ENCODE measurements around the gene ADAMTS17. TPM values are rescaled to one million over a fixed set of nuclear protein-coding genes. Genes with fewer than 3 reads are reported as not detected.

ADAMTS17 gene
- total RNA-seq, 1 experiment from 2014 or later, result 7.7 TPM

DNA sequence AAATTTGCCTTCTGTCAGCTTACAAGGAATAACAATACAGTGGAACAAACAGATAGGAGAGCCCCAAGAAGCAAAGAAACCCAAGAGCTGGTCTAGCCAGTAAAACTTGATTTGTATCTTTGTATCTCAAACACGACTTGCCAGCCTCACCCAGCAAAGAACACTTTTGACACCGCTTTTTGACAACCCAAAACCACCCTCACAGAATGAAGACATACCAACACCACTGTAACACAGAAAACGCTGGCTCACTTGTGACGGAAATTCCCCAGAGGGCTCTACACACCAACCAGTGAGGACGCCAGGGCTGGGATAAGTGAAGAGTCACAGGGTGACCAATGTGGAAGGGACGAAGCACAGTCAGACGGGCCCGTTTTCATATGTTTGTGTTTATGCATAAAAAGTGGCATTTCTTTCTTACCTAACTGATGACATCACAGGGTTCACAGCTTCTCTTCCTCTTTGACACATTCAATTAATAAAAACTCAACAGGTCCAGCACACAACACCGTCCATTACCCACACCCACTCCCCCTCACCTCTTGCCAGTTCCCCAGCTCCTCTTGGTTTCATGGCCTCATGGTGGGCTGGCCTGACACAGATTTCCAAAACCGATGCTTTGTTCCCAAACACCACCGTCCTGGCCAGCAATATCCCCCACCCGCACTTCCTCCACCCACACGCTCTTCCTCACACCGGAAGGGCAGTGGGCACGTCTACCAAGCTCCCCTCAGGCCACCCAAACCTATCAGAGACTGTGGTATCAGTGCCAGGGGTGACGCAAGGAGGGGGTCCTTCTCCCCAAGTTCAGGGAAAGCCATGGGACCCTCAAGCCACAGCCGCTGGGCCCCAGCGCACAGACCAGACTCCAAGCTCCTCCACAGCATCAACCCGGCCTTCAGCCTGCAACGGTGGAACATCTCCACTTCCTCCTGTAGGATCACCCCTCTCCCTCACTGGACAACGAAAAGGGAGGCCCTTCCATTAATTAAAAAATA is 94.2 kb downstream of the ADAMTS17 start:
- POLR2A ChIA-PET, result no interaction called here
- no TSS peak for BruUV-seq (replicated peaks)
- intact Hi-C loops (cut with micrococcal nuclease), result no loop called here
- no peak for DNase-seq (ENCODE audit: unreplicated experiment)
- Mint-ChIP-seq H3K27ac (ENCODE audit: low read depth, unreplicated experiment) (peak overlapping the region; percentile 67), H3K36me3 (ENCODE audit: insufficient read depth, unreplicated experiment) (peaks cover 6% of the 10 kb centered on the region), H3K4me3 (ENCODE audit: unreplicated experiment) (no peak overlapping the region), H3K9me3 (ENCODE audit: unreplicated experiment) (peaks cover 7% of the 10 kb centered on the region), H3K27me3 (ENCODE audit: insufficient read depth, unreplicated experiment) (no peaks in the 10 kb centered on the region), H3K4me1 (ENCODE audit: insufficient read depth, unreplicated experiment) (no peaks in the 10 kb centered on the region)
- CTCF ChIA-PET, result interaction anchor here (0.6 to 0.7 kb wide), 3 partner anchors 135 to 358 kb away, joined by 3 to 4 read pairs (median 3); no protein-coding TSS in a partner anchor
- TF ChIP-seq, protein P1, sequence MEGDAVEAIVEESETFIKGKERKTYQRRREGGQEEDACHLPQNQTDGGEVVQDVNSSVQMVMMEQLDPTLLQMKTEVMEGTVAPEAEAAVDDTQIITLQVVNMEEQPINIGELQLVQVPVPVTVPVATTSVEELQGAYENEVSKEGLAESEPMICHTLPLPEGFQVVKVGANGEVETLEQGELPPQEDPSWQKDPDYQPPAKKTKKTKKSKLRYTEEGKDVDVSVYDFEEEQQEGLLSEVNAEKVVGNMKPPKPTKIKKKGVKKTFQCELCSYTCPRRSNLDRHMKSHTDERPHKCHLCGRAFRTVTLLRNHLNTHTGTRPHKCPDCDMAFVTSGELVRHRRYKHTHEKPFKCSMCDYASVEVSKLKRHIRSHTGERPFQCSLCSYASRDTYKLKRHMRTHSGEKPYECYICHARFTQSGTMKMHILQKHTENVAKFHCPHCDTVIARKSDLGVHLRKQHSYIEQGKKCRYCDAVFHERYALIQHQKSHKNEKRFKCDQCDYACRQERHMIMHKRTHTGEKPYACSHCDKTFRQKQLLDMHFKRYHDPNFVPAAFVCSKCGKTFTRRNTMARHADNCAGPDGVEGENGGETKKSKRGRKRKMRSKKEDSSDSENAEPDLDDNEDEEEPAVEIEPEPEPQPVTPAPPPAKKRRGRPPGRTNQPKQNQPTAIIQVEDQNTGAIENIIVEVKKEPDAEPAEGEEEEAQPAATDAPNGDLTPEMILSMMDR (IDR thresholded peaks at IDR 0.05; ENCODE audit: unreplicated experiment), result no peak

DNA sequence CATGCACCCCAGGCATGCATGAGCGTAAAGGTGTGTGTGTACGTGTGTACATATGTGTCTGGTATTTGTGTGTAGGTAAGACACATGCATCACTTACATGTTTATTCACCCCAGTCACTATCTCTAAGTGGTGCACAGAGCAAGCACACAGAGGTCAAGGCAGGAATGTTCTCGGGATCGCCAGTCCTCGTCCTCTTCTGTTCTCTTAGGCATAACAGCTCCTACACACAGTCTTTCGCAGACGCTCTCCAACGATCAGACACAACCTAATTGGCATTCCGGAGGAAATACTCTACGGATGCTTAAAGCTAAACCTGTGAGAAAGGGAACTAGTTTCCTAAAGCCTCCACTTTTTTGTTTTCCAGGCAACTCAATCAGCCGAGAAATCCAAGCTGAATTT is 95.9 kb downstream of the ADAMTS17 start:
- TF ChIP-seq, protein P1 (IDR thresholded peaks at IDR 0.05; ENCODE audit: unreplicated experiment), result no peak

DNA sequence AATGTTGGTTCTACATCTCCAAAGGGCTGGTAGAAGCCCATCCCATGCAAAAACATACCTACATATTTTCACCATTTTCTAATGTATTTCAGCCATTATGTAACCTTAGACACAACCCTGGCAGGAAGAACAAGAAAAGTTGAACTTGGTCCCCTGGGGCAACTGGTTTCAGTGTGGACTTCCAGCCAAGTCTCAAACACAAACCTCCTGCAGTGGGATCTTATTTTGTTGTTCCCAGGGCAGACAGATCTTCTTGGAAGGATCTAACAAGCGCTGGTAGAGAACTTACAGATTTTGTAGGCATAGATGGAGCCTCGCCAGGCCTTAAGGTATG is 96.3 kb downstream of the ADAMTS17 start:
- Mint-ChIP-seq H3K9me3 (ENCODE audit: unreplicated experiment) (peaks cover 10% of the 10 kb centered on the region), H3K27me3 (ENCODE audit: insufficient read depth, unreplicated experiment) (no peaks in the 10 kb centered on the region), H3K36me3 (ENCODE audit: insufficient read depth, unreplicated experiment) (peaks cover 6% of the 10 kb centered on the region), H3K27ac (ENCODE audit: low read depth, unreplicated experiment) (no peak overlapping the region), H3K4me3 (ENCODE audit: unreplicated experiment) (no peak overlapping the region), H3K4me1 (ENCODE audit: insufficient read depth, unreplicated experiment) (peaks cover 8% of the 10 kb centered on the region)
- no TSS peak for BruUV-seq (replicated peaks)
- intact Hi-C loops (cut with micrococcal nuclease), result no loop called here
- TF ChIP-seq, protein P1 (IDR thresholded peaks at IDR 0.05; ENCODE audit: unreplicated experiment), result no peak
- no peak for DNase-seq (ENCODE audit: unreplicated experiment)
- POLR2A ChIA-PET, result no interaction called here
- CTCF ChIA-PET, result no interaction called here

More for the DNA sequence above, 95.9 kb downstream of the ADAMTS17 start:
- intact Hi-C loops (cut with micrococcal nuclease), result no loop called here
- Mint-ChIP-seq H3K9me3 (ENCODE audit: unreplicated experiment) (peaks cover 10% of the 10 kb centered on the region), H3K36me3 (ENCODE audit: insufficient read depth, unreplicated experiment) (peaks cover 6% of the 10 kb centered on the region), H3K4me3 (ENCODE audit: unreplicated experiment) (no peak overlapping the region), H3K27me3 (ENCODE audit: insufficient read depth, unreplicated experiment) (no peaks in the 10 kb centered on the region), H3K27ac (ENCODE audit: low read depth, unreplicated experiment) (no peak overlapping the region), H3K4me1 (ENCODE audit: insufficient read depth, unreplicated experiment) (peaks cover 8% of the 10 kb centered on the region)
- ChIA-PET POLR2A (no interaction called here), CTCF (no interaction called here)
- BruUV-seq (replicated peaks), result no TSS peak
- DNase-seq (ENCODE audit: unreplicated experiment), result no peak

DNA sequence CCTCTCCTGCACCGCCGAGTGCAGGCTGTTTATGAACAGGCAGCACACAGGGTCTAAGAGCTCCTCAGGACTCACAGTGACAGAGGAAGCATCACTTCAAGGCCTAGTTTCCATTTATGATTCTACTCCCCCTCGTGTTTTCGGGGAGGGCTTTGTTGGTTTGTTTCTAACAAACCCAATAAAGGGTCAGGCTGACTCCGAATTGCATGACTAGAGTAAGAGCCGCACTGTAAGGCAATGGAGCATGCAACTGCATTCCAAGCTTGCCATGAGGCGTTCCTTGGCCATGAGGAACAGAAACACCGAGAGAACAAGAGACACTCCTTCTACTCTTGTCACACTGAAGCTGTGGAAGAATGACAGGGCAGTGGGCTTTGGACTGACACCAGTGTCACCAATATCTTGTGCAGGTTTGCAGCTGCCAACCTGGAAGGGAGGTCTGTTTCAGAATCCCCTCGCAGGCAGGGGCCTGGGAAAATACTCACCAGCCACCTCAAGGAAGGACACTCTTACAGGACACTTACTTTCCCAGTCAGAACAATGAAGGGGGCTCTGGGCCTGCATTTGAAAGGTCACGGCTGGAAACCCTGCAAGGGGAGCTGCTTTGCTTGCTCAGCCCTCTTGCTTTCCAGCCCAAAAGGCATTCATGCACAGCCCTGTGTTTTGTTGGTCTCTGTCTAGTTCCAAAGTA is 96.8 kb downstream of the ADAMTS17 start:
- Mint-ChIP-seq H3K4me3 (ENCODE audit: unreplicated experiment) (no peak overlapping the region), H3K4me1 (ENCODE audit: insufficient read depth, unreplicated experiment) (peaks cover 8% of the 10 kb centered on the region), H3K36me3 (ENCODE audit: insufficient read depth, unreplicated experiment) (peaks cover 6% of the 10 kb centered on the region), H3K9me3 (ENCODE audit: unreplicated experiment) (peaks cover 10% of the 10 kb centered on the region), H3K27ac (ENCODE audit: low read depth, unreplicated experiment) (no peak overlapping the region), H3K27me3 (ENCODE audit: insufficient read depth, unreplicated experiment) (no peaks in the 10 kb centered on the region)
- BruUV-seq (replicated peaks), result no TSS peak
- intact Hi-C loops (cut with micrococcal nuclease), result no loop called here
- TF ChIP-seq, protein P1 (IDR thresholded peaks at IDR 0.05; ENCODE audit: unreplicated experiment), result no peak
- CTCF ChIA-PET, result no interaction called here
- DNase-seq (ENCODE audit: unreplicated experiment), result no peak
- POLR2A ChIA-PET, result no interaction called here

All from MCF 10A (cell line).